Ovary (tissue), 9 donors: ENCODE measurements around the gene SWT1. TPM values are rescaled to one million over a fixed set of nuclear protein-coding genes. Genes with fewer than 3 reads are reported as not detected.

Experiments used
- DNase-seq, 5 donors: peaks; one replicate each; pipeline ENCODE4 v3.0.0-alpha.2; 2019 to 2020
- H3K27ac ChIP-seq, 2 donors: fragments of 200-600 bp; one replicate each; pipeline versions ENCODE4 v1.5.1 to v1.8.0; 2019 to 2022
- H3K27me3 ChIP-seq: fragments of 200-600 bp; one replicate; pipeline ENCODE4 v1.8.0; 2022
- H3K36me3 ChIP-seq: fragments of 200-600 bp; sonication (generic); one replicate; pipeline ENCODE4 v1.5.1; 2019
- H3K4me1 ChIP-seq: one replicate; pipeline ENCODE4 v1.8.1; 2013; ENCODE audit warnings: mild to moderate bottlenecking, moderate library complexity; ENCODE audit not compliant: insufficient read depth
- H3K4me3 ChIP-seq: fragments of 200-600 bp; sonication (generic); one replicate; pipeline ENCODE4 v1.5.1; 2017
- H3K9me3 ChIP-seq, 2 donors: fragments of 200-600 bp in 1 of 2; sonication (generic) in 1 of 2; one replicate each; pipeline versions ENCODE4 v1.5.1 to v1.8.1; 2013 to 2019; ENCODE audit warnings: mild to moderate bottlenecking in 1 of 2, moderate library complexity in 1 of 2
- CTCF ChIP-seq, 3 donors: fragments of 450-650 bp in 2 of 3; fragments of 200-600 bp in 1 of 3; IDR thresholded peaks; one replicate each; pipeline versions ENCODE4 v1.5.1 to v1.8.0; 2016 to 2022; ENCODE audit warnings: antibody characterized with exemption in 3 of 3, mild to moderate bottlenecking in 1 of 3
- EP300 ChIP-seq: sonication (generic); formaldehyde crosslinking; IDR thresholded peaks from one replicate; pipeline ENCODE4 v1.6.1; 2017; ENCODE audit warnings: antibody characterized with exemption
- POLR2A ChIP-seq: fragments of 450-650 bp; IDR thresholded peaks from one replicate; pipeline ENCODE4 v1.6.1; 2017; ENCODE audit warnings: antibody characterized with exemption, mild to moderate bottlenecking, moderate library complexity
- WGBS, 3 donors: extraction: QIAGEN DNeasy Blood & Tissue Kit in 1 of 3; methylation state at CpG; one replicate each; pipeline versions ENCODE4 v1.1.5 to v1.1.7; 2013 to 2017; 5-methylcytosine and 5-hydroxymethylcytosine counted together
- intact Hi-C, 4 donors: fragments of 100-400 bp; cut with DNase I; formaldehyde crosslinking; loops; one replicate each; pipeline versions ENCODE4 v1.11.0 to v1.15.1; 2022 to 2023
- polyA plus RNA-seq, 2 donors: library from polyadenylated mRNA; stranded (reverse); fragments of 200-250 nt in 1 of 2; fragments of 350-450 nt in 1 of 2; fragmentation: Illumina TruSeq in 1 of 2; extraction: RNeasy Lipid Tissue Mini Kit (QIAGEN cat#74804) in 1 of 2; gene quantifications; one replicate each; pipeline ENCODE4 v1.2.3, GENCODE V29; 2013 to 2014
- total RNA-seq, 7 donors: library from RNA; depleted of rRNA in 2 of 7; stranded (reverse); fragments of >200 nt in 2 of 7; fragmentation: NEBNext Ultra II Directional in 3 of 7; extraction: Animal tissue kit (Norgen Biotek cat#: 25700) in 3 of 7; gene quantifications; one replicate each; pipeline versions ENCODE4 v1.1.0 to v1.2.4, GENCODE V29; 2016 to 2023
- donor health status: DM: no; HTN: no; CAD: no; lungs with moderate emphysema.
- donor health status: DM: no; HTN: no; CAD: no.
- donor health status: Bipolar disorder and iron deficiency.
- donor health status: DM: yes; HTN: yes; CAD: no.
- donor health status: DM: no; HTN: no; CAD: no.
- donor health status: DM: yes; HTN: yes; CAD: no.

The SWT1 gene
- total and polyA plus RNA-seq, 9 donors, result 3.3 to 16.6 (median 9.2) TPM

- DNase-seq, result no peak
- H3K9me3 ChIP-seq, result no peaks in the 10 kb centered on the region
- H3K36me3 ChIP-seq, result no peaks in the 10 kb centered on the region
- TF ChIP-seq CTCF (IDR thresholded peaks at IDR 0.05), result no peak
- TF ChIP-seq POLR2A, result no peak
- no peak for TF ChIP-seq EP300
- no peak overlapping the region for H3K4me3 ChIP-seq
- H3K27ac ChIP-seq, result no peak overlapping the region
- no peaks in the 10 kb centered on the region for H3K27me3 ChIP-seq
- no peaks in the 10 kb centered on the region for H3K4me1 ChIP-seq
- intact Hi-C loops, result no loop called here
- WGBS, 3 donors, result 80 to 85% (median 83%) methylated on average over 4 of the region's 4 CpGs
Observed at GRCh38 chr1:185271921-185272320, 115.0 kb downstream of the SWT1 start.

GRCh38 chr1:185279571-185279970, 122.6 kb downstream of the SWT1 start:
- H3K27me3 ChIP-seq, result no peaks in the 10 kb centered on the region
- H3K4me3 ChIP-seq, result no peak overlapping the region
- no peaks in the 10 kb centered on the region for H3K36me3 ChIP-seq
- TF ChIP-seq EP300 (no peak), POLR2A (no peak), CTCF (IDR thresholded peaks at IDR 0.05) (no peak)
- no peaks in the 10 kb centered on the region for H3K4me1 ChIP-seq
- DNase-seq, result no peak
- H3K27ac ChIP-seq, result no peak overlapping the region
- intact Hi-C loops, result no loop called here
- no peaks in the 10 kb centered on the region for H3K9me3 ChIP-seq

- TF ChIP-seq EP300, result no peak
- TF ChIP-seq POLR2A, result no peak
- TF ChIP-seq CTCF (IDR thresholded peaks at IDR 0.05), result no peak
- Histone ChIP-seq H3K4me3 (no peak overlapping the region), H3K4me1 (no peaks in the 10 kb centered on the region), H3K9me3 (no peaks in the 10 kb centered on the region), H3K27me3 (no peaks in the 10 kb centered on the region), H3K36me3 (no peaks in the 10 kb centered on the region), H3K27ac (no peak overlapping the region)
- intact Hi-C loops, result no loop called here
- 95 to 98% (median 98%) methylated on average over 2 of the region's 2 CpGs for WGBS, 3 donors
- no peak for DNase-seq
Observed at GRCh38 chr1:185280589-185280988, 123.6 kb downstream of the SWT1 start.

GRCh38 chr1:185281245-185281644, 124.3 kb downstream of the SWT1 start:
- no peaks in the 10 kb centered on the region for H3K9me3 ChIP-seq
- TF ChIP-seq CTCF (IDR thresholded peaks at IDR 0.05), result no peak
- no peak for TF ChIP-seq POLR2A
- TF ChIP-seq EP300, result no peak
- H3K36me3 ChIP-seq, result no peaks in the 10 kb centered on the region
- no peak overlapping the region for H3K27ac ChIP-seq
- 86 to 88% (median 86%) methylated on average over 3 of the region's 3 CpGs for WGBS, 3 donors
- no peaks in the 10 kb centered on the region for H3K4me1 ChIP-seq
- no peak for DNase-seq
- intact Hi-C loops, result no loop called here
- H3K4me3 ChIP-seq, result no peak overlapping the region
- no peaks in the 10 kb centered on the region for H3K27me3 ChIP-seq

DNA sequence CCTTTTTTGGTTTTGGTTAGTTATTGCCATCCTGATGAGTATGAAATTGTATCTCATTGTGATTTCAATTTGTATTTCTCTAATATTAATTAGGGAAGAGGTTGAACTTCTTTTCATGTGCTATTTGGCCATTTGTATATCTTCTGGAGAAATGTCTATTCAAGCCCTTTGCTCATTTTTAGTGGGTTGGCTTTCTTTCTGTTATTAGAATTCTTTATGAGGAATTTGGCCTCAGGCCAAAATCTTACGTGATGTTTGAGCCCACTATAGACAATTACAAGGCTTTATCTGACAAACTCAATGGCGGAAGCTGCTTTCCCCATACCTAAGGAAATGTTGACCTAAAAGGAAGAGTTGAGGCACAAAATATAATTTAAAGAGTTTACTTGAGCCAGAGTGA, 127.1 kb downstream of the SWT1 start:
- intact Hi-C loops, result no loop called here
- 74 to 76% (median 75%) methylated on average over 2 of the region's 2 CpGs for WGBS, 3 donors
- Histone ChIP-seq H3K4me1 (no peaks in the 10 kb centered on the region), H3K4me3 (no peak overlapping the region), H3K27ac (no peak overlapping the region), H3K27me3 (no peaks in the 10 kb centered on the region), H3K9me3 (no peaks in the 10 kb centered on the region), H3K36me3 (no peaks in the 10 kb centered on the region)
- no peak for DNase-seq
- no peak for TF ChIP-seq CTCF (IDR thresholded peaks at IDR 0.05)
- TF ChIP-seq EP300, result no peak
- no peak for TF ChIP-seq POLR2A
